NCI-H2081 (cell line): Measurements from ENCODE around the gene TRIM37.
"Not testable (repeated sequence)": the region's sequence is repeated elsewhere in the genome, so short reads cannot be mapped to it uniquely, and the experiment has no call there.

Experiments
- DNase-seq, 2 experiments: peaks; one replicate each; lab custom pipeline; 2025; lab: John Stamatoyannopoulos, UW

The TRIM37 gene

GRCh38 chr17:59108400-59109102 is 1.9 kb upstream of the TRIM37 start:
- DNase-seq = no peak

GRCh38 chr17:59107306-59107670 is 608 bp upstream of the TRIM37 start:
- no peak for DNase-seq

GRCh38 chr17:59105852-59106462 is 723 bp downstream of the TRIM37 start:
- DNase-seq = peak; percentile 79 to 87

- DNase-seq = no peak
Observed at GRCh38 chr17:59101178-59101577, 5.5 kb downstream of the TRIM37 start.

GRCh38 chr17:59097876-59098275 is 8.8 kb downstream of the TRIM37 start:
- no peak for DNase-seq

GRCh38 chr17:59094861-59095530 is 11.7 kb downstream of the TRIM37 start:
- DNase-seq = no peak

GRCh38 chr17:59093702-59094231 is 12.9 kb downstream of the TRIM37 start:
- no peak for DNase-seq

- no peak for DNase-seq
Observed at GRCh38 chr17:59093145-59093701, 13.5 kb downstream of the TRIM37 start.

- DNase-seq = not testable (repeated sequence)
Observed at GRCh38 chr17:59090593-59090992, 16.1 kb downstream of the TRIM37 start.

GRCh38 chr17:59084154-59084553 is 22.5 kb downstream of the TRIM37 start:
- no peak for DNase-seq

GRCh38 chr17:59074494-59074893 is 32.2 kb downstream of the TRIM37 start:
- no peak for DNase-seq

GRCh38 chr17:59073972-59074371 is 32.7 kb downstream of the TRIM37 start:
- no peak for DNase-seq

- no peak for DNase-seq
Observed at GRCh38 chr17:59069856-59070255, 36.8 kb downstream of the TRIM37 start.

- DNase-seq = no peak
Observed at GRCh38 chr17:59067756-59068155, 38.9 kb downstream of the TRIM37 start.

GRCh38 chr17:59067340-59067739 is 39.3 kb downstream of the TRIM37 start:
- DNase-seq = no peak

GRCh38 chr17:59062509-59062908 is 44.2 kb downstream of the TRIM37 start:
- no peak for DNase-seq

- DNase-seq = no peak
Observed at GRCh38 chr17:59056857-59057256, 49.8 kb downstream of the TRIM37 start.

GRCh38 chr17:59049798-59050197 is 56.9 kb downstream of the TRIM37 start:
- DNase-seq = no peak

GRCh38 chr17:59047616-59048015 is 59.1 kb downstream of the TRIM37 start:
- no peak for DNase-seq

GRCh38 chr17:59046192-59046591 is 60.5 kb downstream of the TRIM37 start:
- no peak for DNase-seq

- no peak for DNase-seq
Observed at GRCh38 chr17:59038734-59039133, 67.9 kb downstream of the TRIM37 start.

GRCh38 chr17:59037960-59038359 is 68.7 kb downstream of the TRIM37 start:
- no peak for DNase-seq

GRCh38 chr17:59030811-59031210 is 75.9 kb downstream of the TRIM37 start:
- DNase-seq = no peak
